Muscle of leg (tissue), 16 donors: Measurements from ENCODE around the gene EPHA4. TPM values are rescaled to one million over a fixed set of nuclear protein-coding genes. Genes with fewer than 3 reads are reported as not detected.

Experiments
- DNase-seq: peaks from one replicate; pipeline ENCODE4 v3.0.0; 2013
- H3K27ac ChIP-seq: one replicate; pipeline ENCODE4 v1.5.1; 2013; ENCODE audit warnings: mild to moderate bottlenecking, low read length, control low read depth
- H3K27me3 ChIP-seq: one replicate; pipeline ENCODE4 v1.6.1; 2013; ENCODE audit warnings: low read length; ENCODE audit not compliant: control insufficient read depth, insufficient read depth
- H3K36me3 ChIP-seq: one replicate; pipeline ENCODE4 v1.6.1; 2013; ENCODE audit warnings: low read length; ENCODE audit not compliant: control insufficient read depth, insufficient read depth
- H3K4me1 ChIP-seq: one replicate; pipeline ENCODE4 v1.6.1; 2013; ENCODE audit warnings: low read length; ENCODE audit not compliant: control insufficient read depth, insufficient read depth
- H3K4me3 ChIP-seq: one replicate; pipeline ENCODE4 v1.5.1; 2013; ENCODE audit warnings: low read length, control low read depth
- H3K9me3 ChIP-seq: replicated peaks from 2 replicates; pipeline ENCODE4 v1.6.1; 2013; ENCODE audit warnings: low read depth, low read length; ENCODE audit not compliant: control insufficient read depth
- WGBS: methylation state at CpG from one replicate; pipeline ENCODE4 v1.1.5; 2013; ENCODE audit warnings: missing lambda C conversion rate; ENCODE audit not compliant: insufficient coverage; 5-methylcytosine and 5-hydroxymethylcytosine counted together
- long read RNA-seq, 11 donors: transcript quantifications; one replicate each; lab custom pipeline, GENCODE V29; 2026
- polyA plus RNA-seq, 8 donors: library from polyadenylated mRNA; unstranded; fragments of 120-200 nt; gene quantifications; one replicate each; pipeline versions ENCODE4 v1.2.1 to v1.2.3, GENCODE V29; 2013; ENCODE audit warnings: inconsistent platforms in 1 of 8, low replicate concordance in 1 of 8; ENCODE audit not compliant: insufficient read length in 8 of 8, insufficient read depth in 1 of 8
- total RNA-seq: library from RNA; stranded (reverse); fragments of 120-200 nt; gene quantifications from one replicate; pipeline ENCODE4 v1.2.4, GENCODE V29; 2013

Gene EPHA4
- total RNA-seq (25.8 TPM), polyA plus RNA-seq (10 to 100 TPM in 7 of 8 donors, 1 to 10 TPM in 1; 9.6 to 30.8 (median 13.6) TPM)
- long read RNA-seq, donor 1: 0 reads
- long read RNA-seq, donor 2: 0 reads
- long read RNA-seq, donor 3: 0 reads
- long read RNA-seq, donor 4: 0 reads
- long read RNA-seq, donor 5, transcript EPHA4-211 (2 exons, 2,893 nt): major isoform, 12 of 16 reads
- long read RNA-seq, donor 5, partial matches to known transcripts: 0 of 16 reads
- long read RNA-seq, donor 5, other reads (novel, unspliced or antisense): 0 of 16 reads
- long read RNA-seq, donor 6, partial matches to known transcripts: 0 of 1 reads
- long read RNA-seq, donor 6, other reads (novel, unspliced or antisense): 0 of 1 reads
- long read RNA-seq, donor 7, partial matches to known transcripts: 0 of 6 reads
- long read RNA-seq, donor 7, other reads (novel, unspliced or antisense): 0 of 6 reads
- long read RNA-seq, donor 8, partial matches to known transcripts: 0 of 1 reads
- long read RNA-seq, donor 8, other reads (novel, unspliced or antisense): 0 of 1 reads
- long read RNA-seq, donor 9, partial matches to known transcripts: 0 of 3 reads
- long read RNA-seq, donor 9, other reads (novel, unspliced or antisense): 0 of 3 reads
- long read RNA-seq, donor 10, full-length matches to known transcripts: 2 of 2 reads
- long read RNA-seq, donor 10, partial matches to known transcripts: 0 of 2 reads
- long read RNA-seq, donor 10, other reads (novel, unspliced or antisense): 0 of 2 reads
- long read RNA-seq, donor 11, full-length matches to known transcripts: 1 of 1 reads
- long read RNA-seq, donor 11, partial matches to known transcripts: 0 of 1 reads
- long read RNA-seq, donor 11, other reads (novel, unspliced or antisense): 0 of 1 reads

- peak within 1 kb of the TSS; percentile 94 for H3K27ac ChIP-seq
- H3K4me1 ChIP-seq: peaks cover 22% of the 10 kb centered on the region
- H3K9me3 ChIP-seq: no peaks in the 10 kb centered on the region
- peak; percentile 97 for DNase-seq
- H3K36me3 ChIP-seq: no peaks in the 10 kb centered on the region
- 0% methylated on average over 24 of the region's 55 CpGs for WGBS
- peak within 1 kb of the TSS; percentile 76 for H3K4me3 ChIP-seq
- H3K27me3 ChIP-seq: peaks cover 29% of the 10 kb centered on the region
These were observed at the start of gene EPHA4 for GRCh38 chr2:221572219-221572820. Gene EPHA4, minus strand, starts transcription at chr2:221572304. Its CDS starts 56 bp downstream, at chr2:221572248.

- no peaks in the 10 kb centered on the region for H3K4me1 ChIP-seq
- H3K9me3 ChIP-seq: no peaks in the 10 kb centered on the region
- no peaks in the 10 kb centered on the region for H3K36me3 ChIP-seq
- H3K27ac ChIP-seq: no peak overlapping the region
- 71% methylated on average over 1 of the region's 2 CpGs for WGBS
- DNase-seq: no peak
- H3K4me3 ChIP-seq: no peak overlapping the region
- H3K27me3 ChIP-seq: no peaks in the 10 kb centered on the region
These were observed 45.9 kb upstream of the EPHA4 start for GRCh38 chr2:221618007-221618406.

- no peaks in the 10 kb centered on the region for H3K9me3 ChIP-seq
- WGBS: 85% methylated on average over 9 of the region's 13 CpGs
These were observed 44.5 kb upstream of the EPHA4 start for GRCh38 chr2:221616561-221616960.

GRCh38 chr2:221614274-221614673, 42.2 kb upstream of the EPHA4 start:
- Histone ChIP-seq H3K27me3 (no peaks in the 10 kb centered on the region), H3K36me3 (no peaks in the 10 kb centered on the region), H3K27ac (no peak overlapping the region), H3K4me3 (no peak overlapping the region), H3K4me1 (no peaks in the 10 kb centered on the region), H3K9me3 (no peaks in the 10 kb centered on the region)
- 56% methylated on average over 6 of the region's 6 CpGs for WGBS
- no peak for DNase-seq

More at GRCh38 chr2:221616561-221616960, 44.5 kb upstream of the EPHA4 start:
- DNase-seq: no peak
- no peaks in the 10 kb centered on the region for H3K36me3 ChIP-seq
- H3K27ac ChIP-seq: no peak overlapping the region
- no peaks in the 10 kb centered on the region for H3K4me1 ChIP-seq
- H3K4me3 ChIP-seq: no peak overlapping the region
- no peaks in the 10 kb centered on the region for H3K27me3 ChIP-seq

GRCh38 chr2:221612800-221613199, 40.7 kb upstream of the EPHA4 start:
- WGBS: 73% methylated on average over 6 of the region's 6 CpGs
- Histone ChIP-seq H3K27ac (no peak overlapping the region), H3K27me3 (no peaks in the 10 kb centered on the region), H3K9me3 (no peaks in the 10 kb centered on the region), H3K36me3 (no peaks in the 10 kb centered on the region), H3K4me3 (no peak overlapping the region), H3K4me1 (no peaks in the 10 kb centered on the region)
- no peak for DNase-seq

- no peak for DNase-seq
- H3K9me3 ChIP-seq: no peaks in the 10 kb centered on the region
- no peak overlapping the region for H3K27ac ChIP-seq
- no peak overlapping the region for H3K4me3 ChIP-seq
- H3K4me1 ChIP-seq: no peaks in the 10 kb centered on the region
- WGBS: 80% methylated on average over 1 of the region's 4 CpGs
- H3K36me3 ChIP-seq: no peaks in the 10 kb centered on the region
- H3K27me3 ChIP-seq: no peaks in the 10 kb centered on the region
These were observed 40.1 kb upstream of the EPHA4 start for GRCh38 chr2:221612161-221612560.

GRCh38 chr2:221610675-221611074, 38.6 kb upstream of the EPHA4 start:
- no peaks in the 10 kb centered on the region for H3K36me3 ChIP-seq
- H3K27ac ChIP-seq: no peak overlapping the region
- no peaks in the 10 kb centered on the region for H3K4me1 ChIP-seq
- 79% methylated on average over 6 of the region's 8 CpGs for WGBS
- H3K9me3 ChIP-seq: no peaks in the 10 kb centered on the region
- no peak for DNase-seq
- H3K4me3 ChIP-seq: no peak overlapping the region
- no peaks in the 10 kb centered on the region for H3K27me3 ChIP-seq

- H3K27me3 ChIP-seq: no peaks in the 10 kb centered on the region
- 60% methylated on average over 2 of the region's 2 CpGs for WGBS
- no peaks in the 10 kb centered on the region for H3K36me3 ChIP-seq
- H3K4me3 ChIP-seq: no peak overlapping the region
- H3K4me1 ChIP-seq: no peaks in the 10 kb centered on the region
- H3K9me3 ChIP-seq: no peaks in the 10 kb centered on the region
- H3K27ac ChIP-seq: no peak overlapping the region
- DNase-seq: no peak
These were observed 38.2 kb upstream of the EPHA4 start for GRCh38 chr2:221610255-221610654.

GRCh38 chr2:221608442-221608841, 36.3 kb upstream of the EPHA4 start:
- Histone ChIP-seq H3K4me3 (no peak overlapping the region), H3K9me3 (no peaks in the 10 kb centered on the region), H3K27ac (no peak overlapping the region), H3K4me1 (no peaks in the 10 kb centered on the region), H3K36me3 (no peaks in the 10 kb centered on the region), H3K27me3 (no peaks in the 10 kb centered on the region)
- DNase-seq: no peak
- WGBS: no CpG with 5 or more reads among the region's 3 CpGs

GRCh38 chr2:221606424-221606823, 34.3 kb upstream of the EPHA4 start:
- no peaks in the 10 kb centered on the region for H3K36me3 ChIP-seq
- no peaks in the 10 kb centered on the region for H3K4me1 ChIP-seq
- no peaks in the 10 kb centered on the region for H3K9me3 ChIP-seq
- no peak overlapping the region for H3K27ac ChIP-seq
- H3K4me3 ChIP-seq: no peak overlapping the region
- no peaks in the 10 kb centered on the region for H3K27me3 ChIP-seq
- peak; percentile 3 for DNase-seq
- WGBS: 70% methylated on average over 4 of the region's 6 CpGs
